ENCODE data around the gene TSHZ2. TPM values are rescaled to one million over a fixed set of nuclear protein-coding genes. Genes with fewer than 3 reads are reported as not detected.

Gene TSHZ2
- total RNA-seq, 1 experiment from 2014 or later, result 0.20 TPM

- peaks cover 21% of the 10 kb centered on the region for H3K9me3 Mint-ChIP-seq
- ATAC-seq (no peak), DNase-seq (ENCODE audit: low spot score) (no peak)
- peaks cover 19% of the 10 kb centered on the region for H3K36me3 Mint-ChIP-seq
- peaks cover 11% of the 10 kb centered on the region for H3K27me3 Mint-ChIP-seq (ENCODE audit: low read depth)
- TF ChIP-seq ELF4 (CRISPR knock-in tag; IDR thresholded peaks at IDR 0.05; ENCODE audit: low read depth), result no peak
- no peak for TF ChIP-seq ZNF232 (CRISPR knock-in tag; IDR thresholded peaks at IDR 0.05)
- TF ChIP-seq MXD4 (CRISPR knock-in tag; IDR thresholded peaks at IDR 0.05; ENCODE audit: borderline replicate concordance), result no peak
- no peak for TF ChIP-seq ATF3 (CRISPR knock-in tag; conservative IDR thresholded peaks at IDR 0.05)
- no peak for TF ChIP-seq ZBTB21 (CRISPR knock-in tag; IDR thresholded peaks at IDR 0.05; ENCODE audit: borderline replicate concordance)
- TF ChIP-seq FOXP1 (CRISPR knock-in tag; IDR thresholded peaks at IDR 0.05; ENCODE audit: borderline replicate concordance), result no peak
- no peak for TF ChIP-seq NR2C2 (CRISPR knock-in tag; IDR thresholded peaks at IDR 0.05)
- TF ChIP-seq TP53 (CRISPR knock-in tag; IDR thresholded peaks at IDR 0.05), result no peak
- no peak for TF ChIP-seq ZBTB43 (CRISPR knock-in tag; IDR thresholded peaks at IDR 0.05)
- TF ChIP-seq RELA (CRISPR knock-in tag; IDR thresholded peaks at IDR 0.05; ENCODE audit: borderline replicate concordance), result no peak
- TF ChIP-seq USF2 (CRISPR knock-in tag; IDR thresholded peaks at IDR 0.05), result no peak
- no peak for TF ChIP-seq JUN (CRISPR knock-in tag; IDR thresholded peaks at IDR 0.05)
- TF ChIP-seq, protein P1, sequence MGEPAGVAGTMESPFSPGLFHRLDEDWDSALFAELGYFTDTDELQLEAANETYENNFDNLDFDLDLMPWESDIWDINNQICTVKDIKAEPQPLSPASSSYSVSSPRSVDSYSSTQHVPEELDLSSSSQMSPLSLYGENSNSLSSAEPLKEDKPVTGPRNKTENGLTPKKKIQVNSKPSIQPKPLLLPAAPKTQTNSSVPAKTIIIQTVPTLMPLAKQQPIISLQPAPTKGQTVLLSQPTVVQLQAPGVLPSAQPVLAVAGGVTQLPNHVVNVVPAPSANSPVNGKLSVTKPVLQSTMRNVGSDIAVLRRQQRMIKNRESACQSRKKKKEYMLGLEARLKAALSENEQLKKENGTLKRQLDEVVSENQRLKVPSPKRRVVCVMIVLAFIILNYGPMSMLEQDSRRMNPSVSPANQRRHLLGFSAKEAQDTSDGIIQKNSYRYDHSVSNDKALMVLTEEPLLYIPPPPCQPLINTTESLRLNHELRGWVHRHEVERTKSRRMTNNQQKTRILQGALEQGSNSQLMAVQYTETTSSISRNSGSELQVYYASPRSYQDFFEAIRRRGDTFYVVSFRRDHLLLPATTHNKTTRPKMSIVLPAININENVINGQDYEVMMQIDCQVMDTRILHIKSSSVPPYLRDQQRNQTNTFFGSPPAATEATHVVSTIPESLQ (CRISPR knock-in tag; IDR thresholded peaks at IDR 0.05), result no peak
- TF ChIP-seq SOX15 (CRISPR knock-in tag; IDR thresholded peaks at IDR 0.05), result no peak
- TF ChIP-seq, protein P2, sequence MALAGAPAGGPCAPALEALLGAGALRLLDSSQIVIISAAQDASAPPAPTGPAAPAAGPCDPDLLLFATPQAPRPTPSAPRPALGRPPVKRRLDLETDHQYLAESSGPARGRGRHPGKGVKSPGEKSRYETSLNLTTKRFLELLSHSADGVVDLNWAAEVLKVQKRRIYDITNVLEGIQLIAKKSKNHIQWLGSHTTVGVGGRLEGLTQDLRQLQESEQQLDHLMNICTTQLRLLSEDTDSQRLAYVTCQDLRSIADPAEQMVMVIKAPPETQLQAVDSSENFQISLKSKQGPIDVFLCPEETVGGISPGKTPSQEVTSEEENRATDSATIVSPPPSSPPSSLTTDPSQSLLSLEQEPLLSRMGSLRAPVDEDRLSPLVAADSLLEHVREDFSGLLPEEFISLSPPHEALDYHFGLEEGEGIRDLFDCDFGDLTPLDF (CRISPR knock-in tag; IDR thresholded peaks at IDR 0.05), result no peak
- TF ChIP-seq RORB (CRISPR knock-in tag; IDR thresholded peaks at IDR 0.05), result no peak
- TF ChIP-seq TEAD1 (CRISPR knock-in tag; IDR thresholded peaks at IDR 0.05), result no peak
- TF ChIP-seq, protein P3, sequence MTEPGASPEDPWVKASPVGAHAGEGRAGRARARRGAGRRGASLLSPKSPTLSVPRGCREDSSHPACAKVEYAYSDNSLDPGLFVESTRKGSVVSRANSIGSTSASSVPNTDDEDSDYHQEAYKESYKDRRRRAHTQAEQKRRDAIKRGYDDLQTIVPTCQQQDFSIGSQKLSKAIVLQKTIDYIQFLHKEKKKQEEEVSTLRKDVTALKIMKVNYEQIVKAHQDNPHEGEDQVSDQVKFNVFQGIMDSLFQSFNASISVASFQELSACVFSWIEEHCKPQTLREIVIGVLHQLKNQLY (CRISPR knock-in tag; IDR thresholded peaks at IDR 0.05), result no peak
- TF ChIP-seq ZNF396 (CRISPR knock-in tag; IDR thresholded peaks at IDR 0.05; ENCODE audit: borderline replicate concordance), result no peak
- H3K4me1 Mint-ChIP-seq, result peaks cover 20% of the 10 kb centered on the region
- H3K27ac Mint-ChIP-seq, result no peak overlapping the region
- CTCF ChIA-PET, result interaction anchor here (1.6 kb wide), 1 partner anchor 15 kb away, joined by 4 read pairs; no protein-coding TSS in a partner anchor
- POLR2A ChIA-PET, result interaction anchor here (0.6 kb wide), 1 partner anchor 198 kb away, joined by 6 read pairs; no protein-coding TSS in a partner anchor
- H3K4me3 Mint-ChIP-seq, result no peak overlapping the region
Measured at GRCh38 chr20:53223626-53224172, 251.5 kb downstream of the TSHZ2 start.

DNA sequence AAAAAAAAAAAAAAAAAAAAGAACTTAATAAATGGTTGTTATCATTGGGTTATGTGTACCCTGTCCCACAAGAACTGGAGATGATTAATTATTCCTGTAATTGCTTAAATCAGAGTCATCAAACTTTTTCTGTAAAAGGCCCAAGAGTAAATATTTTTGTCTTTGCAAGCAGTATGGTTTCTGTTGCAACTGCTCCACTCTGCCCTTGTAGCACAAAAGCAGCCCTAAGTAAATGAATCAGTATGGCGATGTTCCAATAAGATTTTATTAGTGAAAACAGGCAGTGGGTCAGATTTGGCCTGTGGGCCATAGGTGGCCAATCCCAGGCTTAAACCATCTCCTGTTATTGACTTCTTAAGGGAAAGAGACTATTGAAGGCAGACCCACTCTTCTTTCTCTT is 252.7 kb downstream of the TSHZ2 start:
- ChIA-PET POLR2A (no interaction called here), CTCF (interaction anchor here (1.5 to 1.6 kb wide), 2 partner anchors 8 to 16 kb away, joined by 4 to 8 read pairs; no protein-coding TSS in a partner anchor)
- Mint-ChIP-seq H3K4me1 (peaks cover 13% of the 10 kb centered on the region), H3K27ac (no peak overlapping the region), H3K4me3 (no peak overlapping the region), H3K27me3 (ENCODE audit: low read depth) (peaks cover 11% of the 10 kb centered on the region), H3K9me3 (peaks cover 16% of the 10 kb centered on the region), H3K36me3 (peaks cover 14% of the 10 kb centered on the region)
- ATAC-seq, result no peak
- DNase-seq (ENCODE audit: low spot score), result no peak
- TF ChIP-seq NFATC4 (CRISPR knock-in tag; IDR thresholded peaks at IDR 0.05) (no peak), FOXJ3 (CRISPR knock-in tag; IDR thresholded peaks at IDR 0.05; ENCODE audit: borderline replicate concordance) (no peak), NR1H2 (CRISPR knock-in tag; IDR thresholded peaks at IDR 0.05) (no peak), ESRRA (CRISPR knock-in tag; IDR thresholded peaks at IDR 0.05; ENCODE audit: borderline replicate concordance) (no peak), GRHL2 (CRISPR knock-in tag; IDR thresholded peaks at IDR 0.05; ENCODE audit: insufficient replicate concordance, severe bottlenecking) (no peak), ATF1 (CRISPR knock-in tag; IDR thresholded peaks at IDR 0.05) (no peak), ZBTB43 (CRISPR knock-in tag; IDR thresholded peaks at IDR 0.05) (no peak), GTF2I (CRISPR knock-in tag; conservative IDR thresholded peaks at IDR 0.05) (no peak)
- TF ChIP-seq, protein P4, sequence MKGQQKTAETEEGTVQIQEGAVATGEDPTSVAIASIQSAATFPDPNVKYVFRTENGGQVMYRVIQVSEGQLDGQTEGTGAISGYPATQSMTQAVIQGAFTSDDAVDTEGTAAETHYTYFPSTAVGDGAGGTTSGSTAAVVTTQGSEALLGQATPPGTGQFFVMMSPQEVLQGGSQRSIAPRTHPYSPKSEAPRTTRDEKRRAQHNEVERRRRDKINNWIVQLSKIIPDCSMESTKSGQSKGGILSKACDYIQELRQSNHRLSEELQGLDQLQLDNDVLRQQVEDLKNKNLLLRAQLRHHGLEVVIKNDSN (CRISPR knock-in tag; IDR thresholded peaks at IDR 0.05), result no peak
- TF ChIP-seq, protein P3 (CRISPR knock-in tag; IDR thresholded peaks at IDR 0.05), result no peak

Measured in WTC11 (cell line).